Stimulated activated effector memory CD8-positive, alpha-beta T cell treated with anti-CD3 and anti-CD28 coated beads, Interleukin-12 subunit alpha, Interleukin-12 subunit beta, amount 100 ng/mL, for 72 hours (primary cell): ENCODE data around the gene STAT5A.
"Not testable (repeated sequence)": the region's sequence is repeated elsewhere in the genome, so short reads cannot be mapped to it uniquely, and the experiment has no call there.

Experiments used
- ATAC-seq: fragments of 150-1000 bp; cut with Tn5 transposase; 2 replicates; pipeline ENCODE4 v1.10.0; 2021
- DNase-seq, 2 donors: peaks; one replicate each; pipeline ENCODE4 v3.0.0; 2021 to 2022; ENCODE audit warnings: low spot score in 2 of 2
- H3K27ac Mint-ChIP-seq: one replicate; pipeline ENCODE4 v1.8.0; 2022; ENCODE audit warnings: mild to moderate bottlenecking, mixed read lengths
- H3K36me3 Mint-ChIP-seq: one replicate; pipeline ENCODE4 v1.8.0; 2022; ENCODE audit warnings: mild to moderate bottlenecking, mixed read lengths
- H3K4me1 Mint-ChIP-seq: one replicate; pipeline ENCODE4 v1.8.0; 2022; ENCODE audit warnings: mixed read lengths
- H3K4me3 Mint-ChIP-seq: one replicate; pipeline ENCODE4 v1.8.0; 2022; ENCODE audit warnings: mild to moderate bottlenecking, mixed read lengths
- H3K9me3 Mint-ChIP-seq: one replicate; pipeline ENCODE4 v1.8.0; 2022; ENCODE audit warnings: mixed read lengths

Gene STAT5A

DNA sequence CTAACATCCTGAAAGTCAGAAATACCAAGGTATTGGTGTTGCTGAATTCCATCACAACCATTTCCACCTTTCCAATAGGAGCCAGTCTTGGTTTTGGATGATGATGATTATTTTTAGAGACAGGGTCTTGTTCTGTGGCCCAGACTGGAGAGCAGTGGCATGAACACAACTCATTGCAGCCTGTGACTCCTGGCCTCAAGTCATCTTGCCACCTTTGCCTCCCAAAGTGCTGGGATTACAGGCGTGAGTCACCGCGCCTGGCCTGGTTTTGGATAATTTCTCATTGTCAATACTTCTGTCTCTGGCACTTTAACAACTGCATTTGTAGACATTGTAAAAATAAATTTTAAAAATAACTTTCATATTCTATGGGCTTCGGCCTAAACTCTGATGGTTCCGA, 34.7 kb upstream of the STAT5A start:
- no peak for ATAC-seq
- peaks cover 28% of the 10 kb centered on the region for H3K36me3 Mint-ChIP-seq
- no peak for DNase-seq
- H3K27ac Mint-ChIP-seq = peak overlapping the region; percentile 98
- no peaks in the 10 kb centered on the region for H3K9me3 Mint-ChIP-seq
- H3K4me3 Mint-ChIP-seq = peak overlapping the region; percentile 81
- peaks cover 79% of the 10 kb centered on the region for H3K4me1 Mint-ChIP-seq

DNA sequence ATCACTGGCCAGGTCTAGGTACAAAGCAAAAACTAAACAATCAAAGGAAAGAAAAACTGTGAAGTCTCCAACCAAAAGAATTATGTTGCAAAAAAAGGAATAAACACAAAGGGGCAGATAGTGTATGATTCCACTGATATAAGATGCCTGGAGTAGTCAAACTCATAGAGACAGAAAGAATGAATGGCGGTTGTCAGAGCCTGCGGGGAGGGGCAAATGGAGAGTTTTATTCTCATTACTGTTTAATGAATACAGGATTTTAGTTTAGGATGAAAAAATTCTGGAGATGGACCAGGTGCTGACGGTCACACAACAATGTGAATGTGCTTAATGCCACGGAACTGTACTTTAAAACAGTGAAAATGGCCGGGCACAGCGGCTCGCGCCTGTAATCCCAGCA, 32.9 kb upstream of the STAT5A start:
- H3K9me3 Mint-ChIP-seq = no peaks in the 10 kb centered on the region
- DNase-seq (no peak), ATAC-seq (no peak)
- peak overlapping the region; percentile 84 for H3K27ac Mint-ChIP-seq
- peaks cover 70% of the 10 kb centered on the region for H3K4me1 Mint-ChIP-seq
- no peak overlapping the region for H3K4me3 Mint-ChIP-seq
- peaks cover 12% of the 10 kb centered on the region for H3K36me3 Mint-ChIP-seq

DNA sequence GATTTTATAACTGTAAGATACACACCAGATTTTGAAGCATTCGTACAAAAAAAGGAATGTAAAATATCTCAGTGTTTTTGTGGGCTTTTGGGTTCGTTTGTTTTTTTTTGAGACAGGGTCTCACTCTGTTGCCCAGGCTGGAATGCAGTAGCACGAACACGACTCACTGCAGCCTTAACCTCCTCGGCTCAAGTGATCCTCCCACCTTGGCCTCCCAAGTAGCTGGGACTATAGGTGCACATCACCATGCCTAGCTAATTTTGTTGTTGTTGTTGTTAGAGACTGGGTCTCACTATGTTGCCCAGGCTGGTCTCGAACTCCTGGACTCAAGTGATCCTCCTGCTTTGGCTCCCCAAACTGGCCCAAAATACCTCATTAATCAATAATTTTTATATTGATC, 28.0 kb upstream of the STAT5A start:
- no peak for ATAC-seq
- H3K4me3 Mint-ChIP-seq = no peak overlapping the region
- H3K4me1 Mint-ChIP-seq = peaks cover 27% of the 10 kb centered on the region
- no peaks in the 10 kb centered on the region for H3K9me3 Mint-ChIP-seq
- peaks cover 8% of the 10 kb centered on the region for H3K36me3 Mint-ChIP-seq
- no peak overlapping the region for H3K27ac Mint-ChIP-seq
- no peak for DNase-seq

DNA sequence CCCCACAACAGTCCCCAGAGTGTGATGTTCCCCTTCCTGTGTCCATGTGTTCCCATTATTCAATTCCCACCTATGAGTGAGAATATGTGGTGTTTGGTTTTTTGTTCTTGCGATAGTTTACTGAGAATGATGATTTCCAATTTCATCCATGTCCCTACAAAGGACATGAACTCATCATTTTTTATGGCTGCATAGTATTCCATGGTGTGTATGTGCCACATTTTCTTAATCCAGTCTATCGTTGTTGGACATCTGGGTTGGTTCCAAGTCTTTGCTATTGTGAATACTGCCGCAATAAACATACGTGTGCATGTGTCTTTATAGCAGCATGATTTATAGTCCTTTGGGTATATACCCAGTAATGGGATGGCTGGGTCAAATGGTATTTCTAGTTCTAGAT, 23.9 kb upstream of the STAT5A start:
- H3K4me3 Mint-ChIP-seq, H3K27ac Mint-ChIP-seq, DNase-seq, H3K9me3 Mint-ChIP-seq, ATAC-seq: not testable (repeated sequence)
- H3K4me1 Mint-ChIP-seq = peaks cover 26% of the 10 kb centered on the region
- H3K36me3 Mint-ChIP-seq = peaks cover 37% of the 10 kb centered on the region

DNA sequence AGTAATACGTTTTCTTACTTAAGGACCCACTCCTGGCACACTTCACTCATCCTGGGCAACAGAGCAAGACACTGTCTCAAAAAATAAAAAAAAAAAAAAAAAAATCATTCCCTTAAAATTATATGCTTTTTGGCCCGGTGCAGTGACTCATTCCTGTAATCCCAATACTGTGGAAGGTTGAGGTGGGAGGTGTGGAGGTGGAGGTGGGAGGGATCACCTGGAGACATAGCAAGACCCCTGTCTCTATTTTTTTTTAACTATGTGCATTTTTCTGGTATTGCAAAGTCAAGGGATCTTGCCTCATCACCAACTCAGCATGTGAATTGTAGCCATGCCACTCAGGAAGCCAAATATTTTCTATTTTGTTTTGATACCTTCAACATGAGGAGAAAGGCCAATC, 21.8 kb upstream of the STAT5A start:
- H3K9me3 Mint-ChIP-seq = no peaks in the 10 kb centered on the region
- peaks cover 43% of the 10 kb centered on the region for H3K4me1 Mint-ChIP-seq
- H3K27ac Mint-ChIP-seq = peak overlapping the region; percentile 94
- no peak for DNase-seq
- no peak for ATAC-seq
- peaks cover 58% of the 10 kb centered on the region for H3K36me3 Mint-ChIP-seq
- peak overlapping the region; percentile 54 for H3K4me3 Mint-ChIP-seq

DNA sequence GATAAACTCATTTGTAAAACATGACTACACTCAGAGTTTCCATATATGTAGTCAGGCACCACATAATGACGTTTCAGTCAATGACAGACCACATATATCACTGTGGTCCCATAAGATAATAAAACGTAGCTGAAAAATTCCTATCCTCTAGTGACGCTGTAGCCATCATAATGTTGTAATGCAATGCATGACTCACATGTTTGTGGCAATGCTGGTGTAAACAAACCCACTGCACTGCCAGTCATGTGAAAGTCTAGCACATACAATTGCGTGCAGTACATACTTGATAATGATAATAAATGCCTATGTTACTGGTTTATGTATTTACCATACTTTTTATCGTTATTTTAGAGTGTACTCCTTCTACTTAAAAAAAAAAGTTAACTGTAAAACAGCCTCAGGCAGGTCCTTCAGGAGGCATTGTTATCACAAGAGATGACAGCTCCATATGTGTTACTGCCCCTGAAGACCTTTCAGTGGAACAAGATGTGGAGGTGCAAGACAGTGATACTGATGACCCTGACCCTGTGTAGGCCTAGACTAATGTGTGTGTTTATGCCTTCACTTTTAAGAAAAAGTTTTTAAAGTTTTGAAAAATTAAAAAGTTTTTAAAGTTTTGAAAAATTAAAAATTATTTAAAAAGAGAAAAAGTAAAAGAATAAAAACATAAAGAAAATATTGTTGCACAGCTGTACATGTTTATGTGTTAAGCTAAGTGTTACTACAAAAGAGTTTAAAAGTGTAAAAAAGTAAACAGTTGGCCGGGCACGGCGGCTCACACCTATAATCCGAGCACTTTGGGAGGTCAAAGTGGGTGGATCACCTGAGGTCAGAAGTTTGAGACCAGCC, 21.2 kb upstream of the STAT5A start:
- Mint-ChIP-seq H3K4me1 (peaks cover 50% of the 10 kb centered on the region), H3K27ac (peak overlapping the region; percentile 94), H3K36me3 (peaks cover 62% of the 10 kb centered on the region), H3K9me3 (no peaks in the 10 kb centered on the region), H3K4me3 (peak overlapping the region; percentile 54)
- DNase-seq (peak in 1 of 2 donors; percentile 73), ATAC-seq (peak; percentile 98)

DNA sequence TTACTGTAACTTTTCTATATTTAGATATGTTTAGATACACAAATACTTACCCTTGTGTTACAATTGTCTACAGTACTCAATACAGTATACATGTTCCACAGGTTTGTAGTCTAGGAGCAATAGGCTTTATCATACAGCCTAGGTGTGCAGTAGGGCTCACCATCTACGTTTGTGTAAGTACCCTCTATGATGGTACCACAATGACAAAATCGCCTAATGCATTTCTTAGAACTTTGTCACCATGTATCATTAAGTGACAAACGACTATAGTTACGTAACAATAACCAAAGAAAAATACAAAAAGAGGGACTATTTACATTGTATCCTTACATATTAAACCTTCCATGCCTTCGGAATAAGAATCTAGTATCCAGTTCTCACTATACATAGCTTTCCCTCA, 20.1 kb upstream of the STAT5A start:
- peaks cover 72% of the 10 kb centered on the region for H3K36me3 Mint-ChIP-seq
- H3K9me3 Mint-ChIP-seq = no peaks in the 10 kb centered on the region
- H3K27ac Mint-ChIP-seq = peak overlapping the region; percentile 94
- H3K4me1 Mint-ChIP-seq = peaks cover 59% of the 10 kb centered on the region
- DNase-seq (no peak), ATAC-seq (no peak)
- peak overlapping the region; percentile 91 for H3K4me3 Mint-ChIP-seq

DNA sequence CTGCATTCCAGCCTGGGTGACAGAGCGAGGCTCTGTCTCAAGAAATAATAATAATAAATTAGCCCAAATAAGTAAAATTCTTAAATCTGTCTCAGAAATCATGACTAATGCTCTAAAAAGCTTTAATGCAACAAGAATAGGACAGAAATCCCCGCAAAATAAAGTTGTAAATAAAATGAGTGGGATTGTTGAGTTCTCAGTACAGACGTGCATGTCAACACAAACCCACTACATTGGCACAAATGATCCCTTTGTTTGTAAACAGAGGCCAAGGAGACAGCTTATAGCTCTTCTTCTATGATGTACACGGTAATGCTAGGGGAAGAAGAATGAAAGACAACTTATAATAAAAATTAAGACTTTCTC, 18.1 kb upstream of the STAT5A start:
- DNase-seq (no peak), ATAC-seq (no peak)
- peaks cover 73% of the 10 kb centered on the region for H3K4me1 Mint-ChIP-seq
- H3K27ac Mint-ChIP-seq = peak overlapping the region; percentile 94
- peak overlapping the region; percentile 91 for H3K4me3 Mint-ChIP-seq
- peaks cover 88% of the 10 kb centered on the region for H3K36me3 Mint-ChIP-seq
- H3K9me3 Mint-ChIP-seq = no peaks in the 10 kb centered on the region

DNA sequence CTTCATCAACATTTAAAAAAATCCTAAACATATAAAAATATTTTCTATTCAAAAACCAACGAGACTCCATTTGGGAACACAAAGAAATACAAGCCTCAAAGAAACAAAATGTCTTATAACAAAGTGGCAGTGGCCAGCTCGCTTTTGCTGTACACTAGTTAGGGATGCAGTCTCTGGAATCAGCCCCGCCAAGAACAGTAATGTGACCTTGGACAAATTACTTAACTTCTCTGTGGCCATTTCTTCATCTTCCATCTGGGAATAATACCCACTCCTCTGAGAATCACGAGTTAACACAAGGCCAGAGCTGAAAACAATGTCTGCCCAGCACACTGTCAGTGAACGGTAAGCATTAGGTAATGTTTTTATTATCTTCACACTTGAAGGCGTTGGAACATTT, 17.7 kb upstream of the STAT5A start:
- Mint-ChIP-seq H3K27ac (peak overlapping the region; percentile 94), H3K9me3 (no peaks in the 10 kb centered on the region), H3K36me3 (peaks cover 88% of the 10 kb centered on the region), H3K4me1 (peaks cover 73% of the 10 kb centered on the region), H3K4me3 (peak overlapping the region; percentile 91)
- ATAC-seq (no peak), DNase-seq (no peak)

DNA sequence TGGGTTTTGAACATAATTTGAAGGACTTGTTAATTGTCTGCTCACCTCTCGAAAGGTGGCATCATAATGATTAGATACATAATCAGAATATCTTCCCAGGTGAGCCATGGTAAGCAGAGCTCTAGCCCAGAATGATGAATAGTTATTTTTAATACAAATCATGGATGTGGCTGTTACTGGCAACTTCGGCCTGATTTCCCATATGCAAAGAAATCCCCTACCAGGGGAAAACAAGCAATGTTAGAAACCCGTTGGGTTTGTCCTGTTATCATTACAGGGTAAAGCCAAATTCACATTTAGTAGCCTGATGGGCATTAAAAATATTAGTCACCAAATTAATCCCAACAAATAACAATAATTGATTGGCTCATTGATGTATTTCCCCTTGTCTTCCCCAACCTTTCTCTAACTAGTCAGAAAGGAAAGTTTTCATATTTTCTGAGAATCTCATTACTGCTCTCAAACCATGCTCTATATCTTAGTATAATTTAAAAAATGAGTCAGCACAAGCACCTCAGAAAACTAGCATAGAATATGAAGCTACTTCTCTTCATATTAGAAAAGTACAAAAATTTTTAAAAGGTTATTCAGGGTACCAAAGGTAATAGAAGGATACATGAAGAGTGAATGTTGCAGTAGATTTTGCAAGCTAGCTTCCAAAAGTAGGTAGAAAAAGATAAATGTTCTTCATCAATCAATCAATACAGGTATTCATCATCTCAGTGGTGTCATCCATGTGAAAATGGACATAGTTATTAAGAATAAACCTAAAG, 17.1 kb upstream of the STAT5A start:
- peak; percentile 53 for ATAC-seq
- Mint-ChIP-seq H3K36me3 (peaks cover 89% of the 10 kb centered on the region), H3K4me1 (peaks cover 73% of the 10 kb centered on the region), H3K4me3 (peak overlapping the region; percentile 91), H3K9me3 (no peaks in the 10 kb centered on the region), H3K27ac (peak overlapping the region; percentile 94)
- no peak for DNase-seq

DNA sequence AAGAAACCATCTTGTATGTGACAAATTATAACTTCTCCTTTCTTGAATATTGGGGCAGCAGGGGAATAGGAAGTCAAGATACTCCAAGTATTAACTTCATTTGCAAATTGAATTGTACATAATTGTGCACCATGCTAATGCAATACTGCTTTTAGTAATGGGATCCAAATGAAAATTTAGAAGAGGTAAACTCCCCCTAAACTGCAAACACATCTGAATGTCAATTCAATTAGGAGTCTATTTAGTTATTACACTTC, 16.6 kb upstream of the STAT5A start:
- ATAC-seq (no peak), DNase-seq (no peak)
- no peaks in the 10 kb centered on the region for H3K9me3 Mint-ChIP-seq
- H3K4me3 Mint-ChIP-seq = peak overlapping the region; percentile 91
- peaks cover 70% of the 10 kb centered on the region for H3K4me1 Mint-ChIP-seq
- peak overlapping the region; percentile 94 for H3K27ac Mint-ChIP-seq
- peaks cover 87% of the 10 kb centered on the region for H3K36me3 Mint-ChIP-seq

DNA sequence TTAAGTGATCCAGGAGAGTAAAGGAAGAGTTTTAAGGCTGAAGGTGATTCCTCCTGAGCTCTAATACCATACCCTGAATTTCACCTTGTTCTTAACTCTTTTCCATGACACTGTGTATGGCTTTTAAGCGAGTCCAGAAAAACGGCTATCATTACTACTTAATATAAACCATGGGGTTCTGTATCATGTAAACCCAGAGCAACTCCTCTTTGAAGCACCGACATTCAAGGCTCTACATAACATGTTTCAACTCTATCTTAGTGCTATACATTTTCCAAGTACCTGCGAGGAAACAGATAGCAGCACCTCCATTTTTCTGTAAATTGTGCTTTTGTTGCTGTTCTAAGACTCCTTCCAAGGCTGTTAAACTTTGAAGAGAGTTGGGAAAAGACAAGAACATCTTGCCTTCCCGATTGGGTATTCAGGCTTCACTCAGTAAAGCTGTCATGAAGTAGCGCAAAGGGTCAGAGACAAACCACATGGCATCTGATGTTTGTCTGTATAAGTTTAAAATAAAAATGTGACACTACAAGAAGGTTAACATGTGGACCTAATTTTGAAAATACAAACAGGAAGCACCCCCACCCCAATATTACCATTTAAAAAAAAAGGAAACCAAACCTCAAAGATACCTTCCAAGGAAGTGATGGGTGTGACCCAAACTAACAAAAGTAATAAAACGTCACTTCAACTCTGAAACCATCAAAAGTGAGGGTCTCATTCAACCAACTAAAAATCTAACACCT, 16.0 kb upstream of the STAT5A start:
- peaks cover 87% of the 10 kb centered on the region for H3K36me3 Mint-ChIP-seq

DNA sequence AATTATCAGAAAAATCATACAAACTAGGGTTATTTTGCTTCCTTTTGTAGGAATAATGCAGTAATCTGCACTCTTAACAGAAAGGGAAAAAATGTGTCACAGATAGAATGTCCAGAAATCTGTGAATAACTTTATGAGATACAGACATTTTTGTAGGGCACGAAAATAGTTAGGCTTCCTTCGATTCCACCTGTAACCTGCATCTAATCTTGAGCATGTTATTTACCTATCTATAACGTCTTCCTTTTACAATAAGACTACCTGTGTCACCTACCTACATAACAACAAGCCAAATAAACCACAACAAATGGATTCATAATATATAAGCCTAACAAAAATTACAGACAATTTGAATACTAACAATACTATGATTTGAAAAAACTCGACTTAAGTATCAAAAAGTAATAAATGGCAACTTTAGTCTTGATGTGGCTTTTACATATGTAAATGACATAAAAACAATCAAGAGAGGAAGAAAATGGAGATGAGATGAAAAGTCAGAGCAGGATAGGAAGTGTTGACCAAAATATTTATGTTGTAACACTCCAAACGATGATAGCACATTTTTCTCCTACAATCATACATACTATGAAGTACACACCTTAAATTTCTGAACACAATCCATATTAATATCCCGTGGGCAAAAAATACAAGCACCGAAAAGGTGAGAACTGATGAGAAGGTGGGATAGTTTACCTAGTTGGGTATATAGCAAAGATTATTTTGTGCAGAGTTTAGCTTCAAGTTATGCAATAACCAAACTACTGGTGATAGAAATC, 14.6 kb upstream of the STAT5A start:
- Mint-ChIP-seq H3K4me1 (peaks cover 71% of the 10 kb centered on the region), H3K36me3 (peaks cover 85% of the 10 kb centered on the region), H3K27ac (peak overlapping the region; percentile 94), H3K9me3 (no peaks in the 10 kb centered on the region), H3K4me3 (peak overlapping the region; percentile 91)
- no peak for ATAC-seq
- DNase-seq = no peak

More for the DNA sequence above, 16.0 kb upstream of the STAT5A start:
- Mint-ChIP-seq H3K4me1 (peaks cover 70% of the 10 kb centered on the region), H3K9me3 (no peaks in the 10 kb centered on the region), H3K4me3 (peak overlapping the region; percentile 91), H3K27ac (peak overlapping the region; percentile 94)
- DNase-seq (no peak), ATAC-seq (no peak)

DNA sequence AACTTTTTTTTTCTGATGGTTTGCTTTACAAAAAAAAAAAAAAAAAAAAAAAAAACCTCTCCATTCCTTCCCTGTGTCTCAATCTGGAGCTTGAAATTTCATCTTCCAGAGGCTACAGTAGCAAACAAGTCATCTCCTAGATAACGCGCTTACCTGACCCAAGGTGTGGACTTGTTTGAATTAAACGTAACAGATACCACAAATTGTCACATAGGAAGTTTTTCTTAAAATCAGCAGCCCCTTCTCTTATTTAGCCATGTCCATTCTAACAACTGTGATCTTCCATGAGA, 14.1 kb upstream of the STAT5A start:
- H3K36me3 Mint-ChIP-seq = peaks cover 81% of the 10 kb centered on the region
- no peak for DNase-seq
- peaks cover 67% of the 10 kb centered on the region for H3K4me1 Mint-ChIP-seq
- peak overlapping the region; percentile 94 for H3K27ac Mint-ChIP-seq
- no peak for ATAC-seq
- no peaks in the 10 kb centered on the region for H3K9me3 Mint-ChIP-seq
- peak overlapping the region; percentile 91 for H3K4me3 Mint-ChIP-seq
